HG02840 (cell line): Measurements from ENCODE around the gene C2CD4C.
"Not testable (repeated sequence)": the region's sequence is repeated elsewhere in the genome, so short reads cannot be mapped to it uniquely, and the experiment has no call there.

ENCODE experiments used
- ATAC-seq: cut with Tn5 transposase; IDR thresholded peaks from one replicate; pipeline ENCODE4 v1.9.1; 2021; ENCODE audit warnings: mild to moderate bottlenecking, moderate library complexity, moderate number of reproducible peaks; ENCODE audit not compliant: unreplicated experiment, low FRiP score

The C2CD4C gene

DNA sequence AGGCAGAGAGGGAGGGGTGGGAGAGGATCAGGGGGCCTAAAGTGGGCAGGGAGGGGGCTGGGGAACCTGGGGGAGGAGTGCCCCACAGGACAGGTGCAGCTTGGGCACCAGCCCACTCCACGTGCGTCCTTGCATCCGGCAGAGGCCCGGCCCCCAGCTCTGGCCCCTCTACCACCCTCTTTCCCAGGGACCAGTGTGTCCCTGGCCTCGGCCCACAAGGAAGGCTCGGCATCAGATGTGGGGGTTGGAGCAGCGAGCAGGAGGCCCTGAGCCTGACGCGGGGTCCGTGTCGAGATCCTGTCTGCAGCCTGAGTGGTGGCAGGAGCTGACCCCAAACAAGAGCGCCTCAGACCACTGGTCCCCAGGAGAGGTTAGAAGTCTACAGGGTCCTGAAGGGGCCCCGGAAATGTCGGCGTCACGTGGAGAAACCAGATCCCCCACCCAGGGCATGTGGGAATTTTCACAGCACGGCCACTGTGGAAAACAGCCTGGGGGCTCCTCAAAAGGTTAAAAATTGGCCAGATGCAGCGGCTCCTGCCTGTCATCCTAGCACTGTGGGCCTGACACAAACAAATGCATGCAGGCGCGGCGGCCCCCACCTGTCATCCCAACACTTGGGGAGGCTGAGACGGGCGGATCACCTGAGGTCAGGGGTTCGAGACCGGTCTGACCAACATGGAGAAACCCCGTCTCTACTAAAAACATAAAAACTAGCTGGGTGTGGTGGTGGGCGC, 30.4 kb upstream of the C2CD4C start:
- ATAC-seq = no peak

GRCh38 chr19:438416-438958, 29.5 kb upstream of the C2CD4C start:
- no peak for ATAC-seq

GRCh38 chr19:437041-437440, 28.1 kb upstream of the C2CD4C start:
- no peak for ATAC-seq

DNA sequence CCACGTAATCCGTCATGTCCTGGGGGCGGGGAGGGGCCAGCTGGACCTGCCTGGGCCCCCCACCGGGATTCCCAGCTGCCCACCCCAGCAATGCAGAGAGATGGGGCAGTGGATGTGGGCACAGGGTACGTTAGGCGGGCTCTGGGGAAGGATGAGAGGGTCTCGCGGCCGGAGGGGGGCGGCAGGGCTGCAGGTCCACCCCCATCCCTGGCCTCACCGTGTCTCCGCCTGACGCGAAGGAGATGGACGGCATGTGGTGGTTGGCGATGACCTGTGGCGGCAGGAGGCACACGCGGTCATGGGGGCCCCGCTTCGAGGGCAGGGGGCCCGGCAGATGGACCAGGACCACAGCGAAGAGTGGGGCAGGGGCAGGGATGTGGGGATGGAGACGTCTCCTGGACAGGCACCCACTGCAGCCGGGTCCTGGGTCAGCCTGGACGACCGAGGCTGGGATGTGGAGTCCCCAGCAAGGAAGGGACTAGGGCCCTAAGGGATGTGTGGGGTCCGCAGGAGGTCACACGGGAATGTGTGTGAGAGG, 27.5 kb upstream of the C2CD4C start:
- ATAC-seq = no peak

DNA sequence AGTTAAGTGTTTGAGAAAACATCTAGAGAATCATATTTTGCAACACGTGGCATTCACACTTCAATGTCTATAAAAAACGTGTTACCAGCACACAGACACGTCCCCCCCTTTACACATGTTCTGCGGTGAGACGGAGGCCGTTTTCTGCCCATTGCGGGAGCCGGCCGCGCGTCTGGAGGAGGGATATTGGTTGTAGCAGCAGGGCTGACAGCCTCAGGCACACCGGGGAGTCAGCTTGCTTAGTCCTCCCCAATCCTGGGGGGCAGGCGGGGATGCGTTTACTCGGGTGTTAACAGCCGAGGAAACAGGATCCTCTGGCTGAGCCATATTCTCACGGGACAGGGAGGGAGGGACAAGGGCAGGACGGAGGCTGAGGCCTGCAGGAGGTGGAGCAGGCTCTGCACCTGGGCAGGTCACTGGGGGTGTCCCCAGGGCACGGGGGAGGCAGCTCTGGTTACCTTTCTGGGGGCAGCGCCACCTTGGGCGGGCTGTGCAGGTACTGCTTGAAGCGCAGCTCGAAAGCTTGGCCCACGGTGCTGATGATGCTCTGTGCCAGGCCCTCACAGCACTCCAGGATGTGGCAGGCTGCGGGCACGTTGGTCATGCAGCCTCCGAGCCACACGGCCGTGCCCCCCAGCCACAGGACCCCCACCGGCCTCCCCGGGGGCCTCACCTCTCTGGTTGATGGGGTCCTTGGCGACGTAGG, 26.9 kb upstream of the C2CD4C start:
- ATAC-seq = no peak

GRCh38 chr19:435056-435706, 26.2 kb upstream of the C2CD4C start:
- ATAC-seq = no peak

DNA sequence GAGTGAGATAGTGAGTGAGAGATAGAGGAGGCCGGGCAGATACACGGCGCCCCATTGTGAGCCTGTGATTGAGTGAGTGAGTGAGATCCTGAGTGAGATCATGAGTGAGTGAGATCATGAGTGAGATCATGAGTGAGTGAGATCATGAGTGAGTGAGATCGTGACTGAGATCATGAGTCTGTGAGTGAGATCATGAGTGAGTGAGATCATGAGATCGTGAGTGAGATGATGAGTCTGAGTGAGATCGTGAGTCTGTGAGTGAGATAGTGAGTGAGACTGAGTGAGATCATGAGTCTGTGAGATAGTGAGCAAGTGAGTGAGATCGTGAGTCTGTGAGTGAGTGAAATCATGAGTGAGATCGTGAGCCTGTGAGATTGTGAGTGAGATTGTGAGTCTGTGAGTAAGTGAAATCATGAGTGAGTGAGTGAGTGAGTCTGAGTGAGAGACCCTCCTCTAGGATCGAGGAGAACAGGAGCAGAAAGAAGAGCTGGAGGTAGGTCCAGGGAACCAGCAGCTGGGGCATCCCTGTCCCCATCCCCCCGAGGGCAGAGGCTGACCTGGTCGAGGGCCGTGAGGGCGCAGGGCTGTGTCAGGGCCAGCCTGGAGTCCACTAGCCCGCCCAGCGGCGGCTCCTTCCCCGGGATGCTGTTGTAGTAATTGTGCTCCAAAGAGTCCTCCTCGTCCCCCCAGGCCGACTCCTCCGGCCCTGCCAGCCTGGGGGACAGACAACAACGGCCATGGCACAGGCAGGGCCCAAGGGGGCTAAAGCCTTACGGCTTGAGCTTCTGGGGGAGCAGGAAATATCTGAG, 25.4 kb upstream of the C2CD4C start:
- ATAC-seq = no peak

GRCh38 chr19:430701-431100, 21.8 kb upstream of the C2CD4C start:
- ATAC-seq = no peak

DNA sequence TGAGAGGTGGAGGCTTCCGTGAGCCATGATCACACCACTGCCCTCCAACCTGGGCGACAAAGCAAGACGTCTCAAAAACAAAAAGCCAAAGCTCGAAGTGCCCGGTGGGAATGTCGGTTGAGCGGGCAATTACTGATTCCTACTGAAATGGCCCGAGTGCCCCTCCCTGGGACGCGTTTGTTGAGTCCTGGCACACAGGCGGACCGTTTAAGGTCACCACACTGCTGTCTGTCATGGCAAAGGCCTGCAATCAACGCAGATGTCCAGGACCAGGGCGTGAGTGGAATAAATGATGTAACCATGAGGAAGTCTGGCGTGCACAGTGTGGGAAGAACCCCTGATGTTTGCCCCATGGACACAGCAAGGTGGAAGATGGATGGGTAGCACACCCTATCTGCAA, 19.2 kb upstream of the C2CD4C start:
- ATAC-seq = no peak

GRCh38 chr19:427675-428074, 18.7 kb upstream of the C2CD4C start:
- ATAC-seq = not testable (repeated sequence)

DNA sequence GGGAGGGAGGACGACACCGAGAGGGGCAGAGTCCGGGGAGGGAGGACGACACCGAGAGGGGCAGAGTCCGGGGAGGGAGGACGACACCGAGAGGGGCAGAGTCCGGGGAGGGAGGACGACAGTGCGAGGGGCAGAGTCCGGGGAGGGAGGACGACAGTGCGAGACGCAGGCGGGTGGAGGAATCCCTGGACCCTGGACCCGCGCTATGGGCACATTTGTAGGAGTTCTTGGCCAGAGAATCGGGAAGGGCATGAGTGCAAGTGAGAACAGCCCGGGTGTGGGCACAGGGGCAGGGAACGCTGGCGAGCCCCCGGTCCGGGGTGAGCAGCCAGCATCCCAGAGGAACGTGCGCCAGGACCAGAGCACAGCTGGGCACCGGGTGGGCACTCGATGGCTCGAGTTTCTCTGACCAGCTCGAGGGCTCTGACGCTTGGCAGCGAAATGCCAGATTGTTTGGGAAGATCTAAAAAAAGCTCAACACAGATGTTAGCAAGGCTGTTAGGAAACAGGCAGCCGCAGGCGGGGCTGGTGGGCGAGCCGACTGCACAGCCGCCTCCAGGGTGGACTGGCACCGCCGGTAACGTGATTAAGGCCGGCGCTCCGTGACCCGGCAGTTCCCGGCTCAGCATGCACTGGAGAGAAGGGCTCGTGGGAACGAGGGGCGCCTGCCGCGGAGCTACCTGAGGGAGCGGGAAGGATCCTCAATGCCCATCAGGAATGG, 17.9 kb upstream of the C2CD4C start:
- no peak for ATAC-seq

DNA sequence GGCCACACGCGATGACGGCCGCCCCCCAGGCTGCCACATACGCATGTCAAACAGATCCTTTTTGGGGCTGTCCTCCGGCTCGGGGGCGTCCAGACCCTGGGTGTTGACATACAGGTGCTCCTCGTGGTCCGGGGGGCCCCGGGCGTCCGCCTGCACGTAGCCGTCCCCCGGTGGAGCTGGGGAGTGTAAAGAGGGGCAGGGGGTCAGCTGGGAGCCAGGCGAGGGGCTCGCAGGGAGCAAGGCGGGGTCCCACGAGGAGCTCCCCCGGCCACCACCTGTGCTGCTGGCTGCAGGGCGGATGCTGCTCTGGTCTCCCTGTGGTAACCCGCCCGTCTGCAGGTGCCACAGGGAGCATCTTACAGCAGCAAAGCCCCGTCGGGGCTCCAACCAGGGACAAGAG, 16.1 kb upstream of the C2CD4C start:
- ATAC-seq = no peak

- ATAC-seq = no peak
These were observed 15.6 kb upstream of the C2CD4C start for GRCh38 chr19:424546-424945.

- no peak for ATAC-seq
These were observed 14.9 kb upstream of the C2CD4C start for GRCh38 chr19:423691-424466.

GRCh38 chr19:422917-423226, 13.9 kb upstream of the C2CD4C start:
- not testable (repeated sequence) for ATAC-seq

DNA sequence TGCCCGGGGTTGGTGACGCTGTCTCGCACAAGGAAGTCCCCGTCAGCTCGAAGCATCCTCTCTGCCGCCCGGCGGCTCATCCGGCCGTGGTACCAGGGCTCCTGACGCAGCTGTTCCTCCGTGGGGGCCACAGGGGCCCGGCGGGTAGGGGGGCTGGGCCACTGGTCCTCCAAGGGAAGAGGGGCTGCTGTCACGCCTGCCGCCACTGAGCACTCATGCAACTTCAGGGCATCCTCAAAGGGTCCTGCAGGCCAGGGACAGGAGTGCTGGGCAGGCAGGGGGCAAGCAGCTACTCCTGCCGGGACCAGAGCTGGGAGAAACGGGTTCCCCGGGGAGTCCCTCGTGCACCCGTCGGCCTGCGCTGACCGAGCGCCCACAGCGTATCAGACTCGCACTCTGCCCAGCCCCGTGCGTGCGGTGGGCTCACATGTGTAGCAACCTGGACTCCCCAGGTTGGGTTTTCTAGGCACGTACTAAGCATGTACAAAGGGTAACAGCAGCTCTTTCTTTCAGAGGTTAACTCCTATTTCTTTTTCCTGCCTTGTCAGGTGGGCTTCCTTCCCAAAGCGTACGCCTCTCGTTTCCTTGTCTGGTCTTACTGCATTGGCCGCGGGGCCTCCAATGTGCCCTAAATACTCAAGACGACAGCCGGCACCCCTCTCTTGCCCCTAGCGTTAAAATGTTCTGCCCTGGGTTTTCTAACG, 13.4 kb upstream of the C2CD4C start:
- no peak for ATAC-seq

DNA sequence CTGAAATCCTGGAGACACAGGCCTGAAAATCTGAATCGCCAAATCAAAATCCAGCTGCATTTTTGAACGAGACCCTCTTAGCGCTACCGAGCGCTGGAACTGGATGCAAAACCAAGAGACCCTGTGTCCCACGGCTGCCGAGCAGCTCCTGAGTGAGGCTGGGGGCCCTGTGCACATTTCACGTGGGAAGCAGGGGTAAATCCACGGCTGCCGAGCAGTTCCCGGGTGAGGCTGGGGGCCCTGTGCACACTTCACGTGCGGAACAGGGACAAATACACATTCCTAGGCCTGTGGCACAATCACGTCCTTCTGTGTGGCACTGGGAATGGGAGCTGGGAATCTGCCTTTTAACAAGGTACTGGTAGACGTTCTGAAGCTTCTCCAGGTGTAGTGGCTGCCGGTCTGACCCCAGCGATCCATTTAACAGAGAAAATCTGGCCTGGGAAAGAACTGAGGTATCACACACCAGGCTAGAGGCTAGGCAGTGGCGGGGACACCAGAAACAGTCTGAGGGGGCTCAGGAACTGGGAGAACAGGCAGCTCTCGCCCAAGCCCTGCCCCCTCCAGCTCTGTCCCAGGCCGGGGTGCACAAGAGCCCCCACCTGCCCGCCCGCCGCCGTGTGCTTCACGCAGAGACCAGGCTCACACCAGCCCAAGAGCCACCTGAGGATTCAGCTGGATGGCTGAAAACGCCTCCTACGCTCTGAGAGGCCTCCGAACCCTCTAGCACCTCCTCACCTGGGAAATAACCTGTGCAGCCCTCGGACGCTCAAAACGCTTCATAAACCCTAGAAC, 11.0 kb upstream of the C2CD4C start:
- no peak for ATAC-seq
